H1 (cell line): ENCODE data around the gene LZTFL1. TPM values are rescaled to one million over a fixed set of nuclear protein-coding genes. Genes with fewer than 3 reads are reported as not detected.

Source experiments
- CTCF ChIA-PET: fragments of 300-600 bp; sonication (Branson Sonifier 250); formaldehyde crosslinking; loops from one replicate; lab custom pipeline; 2021; ENCODE audit not compliant: partially characterized antibody; lab: Charles Lee
- POLR2A ChIA-PET: fragments of 300-600 bp; sonication (Branson Sonifier 250); formaldehyde crosslinking; loops from one replicate; lab custom pipeline; 2021; ENCODE audit warnings: inconsistent platforms; ENCODE audit not compliant: partially characterized antibody; lab: Charles Lee
- DNase-seq, 2 experiments: peaks; one replicate each; pipeline versions ENCODE4 v3.0.0 to v3.0.0-alpha.2; 2010 to 2022; ENCODE audit warnings: low spot score in 2 of 2, low read depth in 1 of 2, mixed read lengths in 1 of 2
- FAIRE-seq: peaks from 2 replicates; lab custom pipeline; 2011; peaks lifted over from hg19 to GRCh38; lab: Jason Lieb, UNC
- H2AFZ ChIP-seq: 2 replicates; pipeline ENCODE4 v1.8.1; 2012; ENCODE audit warnings: low read length, inconsistent platforms
- H2AK5ac ChIP-seq: 2 replicates; pipeline ENCODE4 v1.6.1; 2013; ENCODE audit warnings: low read depth, low read length
- H2BK120ac ChIP-seq: replicated peaks from 2 replicates; pipeline ENCODE3; 2013; ENCODE audit warnings: low read depth, low read length, inconsistent platforms
- H2BK12ac ChIP-seq: 2 replicates; pipeline ENCODE4 v1.6.1; 2013; ENCODE audit warnings: low read depth, low read length
- H2BK15ac ChIP-seq: 2 replicates; pipeline ENCODE4 v1.6.1; 2013; ENCODE audit warnings: low read length
- H2BK20ac ChIP-seq: 2 replicates; pipeline ENCODE4 v1.6.1; 2013; ENCODE audit warnings: low read length
- H2BK5ac ChIP-seq: 2 replicates; pipeline ENCODE4 v1.6.1; 2013; ENCODE audit warnings: low read depth, low read length
- H3K14ac ChIP-seq: 2 replicates; pipeline ENCODE4 v1.6.1; 2013; ENCODE audit warnings: inconsistent platforms; ENCODE audit not compliant: insufficient read length
- H3K18ac ChIP-seq: 2 replicates; pipeline ENCODE4 v1.6.1; 2013; ENCODE audit warnings: low read length; ENCODE audit errors: extremely low read depth
- H3K23ac ChIP-seq: 2 replicates; pipeline ENCODE4 v1.6.1; 2013; ENCODE audit warnings: inconsistent platforms; ENCODE audit not compliant: insufficient read length
- H3K23me2 ChIP-seq: 2 replicates; pipeline ENCODE4 v1.6.1; 2013; ENCODE audit warnings: low read depth, low read length
- H3K27ac ChIP-seq: 2 replicates; pipeline ENCODE4 v1.6.1; 2011; ENCODE audit warnings: low read depth, low read length, inconsistent platforms
- H3K27me3 ChIP-seq, 4 experiments: replicated peaks in 1 of 4; 1 replicate in 1 of 4; 2 replicates in 3 of 4; pipeline versions ENCODE4 v1.6.1 to v1.8.1; 2011 to 2013; ENCODE audit warnings: low read length in 3 of 4, mild to moderate bottlenecking in 3 of 4, inconsistent platforms in 2 of 4, mixed read lengths in 2 of 4, moderate library complexity in 1 of 4; ENCODE audit not compliant: control insufficient read depth in 3 of 4, insufficient read depth in 3 of 4; ENCODE audit errors: extremely low read depth in 1 of 4
- H3K36me3 ChIP-seq, 4 experiments: 2 replicates each; pipeline versions ENCODE4 v1.6.1 to v1.8.1; 2011 to 2013; ENCODE audit warnings: mild to moderate bottlenecking in 4 of 4, low read length in 3 of 4, moderate library complexity in 2 of 4, control low read depth in 1 of 4, inconsistent platforms in 1 of 4; ENCODE audit not compliant: insufficient read depth in 4 of 4, control insufficient read depth in 2 of 4
- H3K4ac ChIP-seq: replicated peaks from 2 replicates; pipeline ENCODE3; 2013; ENCODE audit warnings: low read length, low read depth, mixed read lengths, inconsistent platforms; ENCODE audit not compliant: insufficient read length
- H3K4me1 ChIP-seq, 4 experiments: replicated peaks in 1 of 4; 1 replicate in 1 of 4; 2 replicates in 3 of 4; pipeline versions ENCODE4 v1.6.1 to v1.8.1; 2011 to 2013; ENCODE audit warnings: low read length in 3 of 4, inconsistent platforms in 2 of 4, mixed read lengths in 1 of 4; ENCODE audit not compliant: insufficient read depth in 4 of 4, control insufficient read depth in 3 of 4
- H3K4me2 ChIP-seq, 2 experiments: 2 replicates each; pipeline versions ENCODE4 v1.6.1 to v1.8.1; 2011 to 2013; ENCODE audit warnings: low read depth in 2 of 2, low read length in 2 of 2, control low read depth in 1 of 2, inconsistent platforms in 1 of 2, mild to moderate bottlenecking in 1 of 2; ENCODE audit not compliant: insufficient read depth in 1 of 2
- H3K4me3 ChIP-seq, 4 experiments: fragments of 200-600, 300-600 bp in 1 of 4; sonication (generic), shearing (Covaris generic), sonication (Bioruptor Twin) in 1 of 4; 2 replicates each; pipeline versions ENCODE4 v1.5.1 to v1.8.1; 2011 to 2016; ENCODE audit warnings: low read length in 4 of 4, low read depth in 3 of 4, control low read depth in 2 of 4, inconsistent platforms in 2 of 4, mild to moderate bottlenecking in 2 of 4, mixed read lengths in 1 of 4, moderate library complexity in 1 of 4; ENCODE audit not compliant: insufficient read depth in 2 of 4; ENCODE audit errors: extremely low read depth in 1 of 4
- H3K56ac ChIP-seq: replicated peaks from 2 replicates; pipeline ENCODE3; 2013; ENCODE audit warnings: low read depth, mild to moderate bottlenecking, mixed read lengths, low read length, inconsistent platforms; ENCODE audit not compliant: insufficient read length
- H3K79me1 ChIP-seq: 2 replicates; pipeline ENCODE4 v1.6.1; 2013; ENCODE audit warnings: low read depth, low read length, control low read depth
- H3K79me2 ChIP-seq, 2 experiments: 2 replicates each; pipeline versions ENCODE4 v1.6.1 to v1.8.1; 2012 to 2013; ENCODE audit warnings: low read length in 2 of 2, mild to moderate bottlenecking in 2 of 2, inconsistent platforms in 1 of 2; ENCODE audit not compliant: insufficient read depth in 2 of 2, control insufficient read depth in 1 of 2
- H3K9ac ChIP-seq, 4 experiments: replicated peaks in 1 of 4; 1 replicate in 1 of 4; 2 replicates in 3 of 4; pipeline versions ENCODE4 v1.6.1 to v1.8.1; 2011 to 2013; ENCODE audit warnings: low read depth in 3 of 4, low read length in 3 of 4, control low read depth in 2 of 4, mild to moderate bottlenecking in 2 of 4, moderate library complexity in 2 of 4, inconsistent platforms in 1 of 4; ENCODE audit errors: extremely low read depth in 1 of 4
- H3K9me3 ChIP-seq, 2 experiments: 2 replicates each; pipeline versions ENCODE4 v1.6.1 to v1.8.1; 2012 to 2013; ENCODE audit warnings: mild to moderate bottlenecking in 2 of 2, moderate library complexity in 2 of 2, control low read depth in 1 of 2, inconsistent platforms in 1 of 2, low read depth in 1 of 2, low read length in 1 of 2, mixed read lengths in 1 of 2; ENCODE audit not compliant: insufficient read depth in 2 of 2
- H4K20me1 ChIP-seq, 2 experiments: replicated peaks in 1 of 2; 2 replicates each; pipeline versions ENCODE3 to v1.8.1; 2011 to 2013; ENCODE audit warnings: inconsistent platforms in 2 of 2, low read length in 2 of 2, mild to moderate bottlenecking in 1 of 2; ENCODE audit not compliant: insufficient read depth in 2 of 2, control insufficient read depth in 1 of 2
- H4K5ac ChIP-seq: 2 replicates; pipeline ENCODE4 v1.6.1; 2013; ENCODE audit warnings: low read length, low read depth, mixed read lengths, inconsistent platforms; ENCODE audit not compliant: insufficient read length
- H4K8ac ChIP-seq: 2 replicates; pipeline ENCODE4 v1.8.0; 2013; ENCODE audit warnings: mild to moderate bottlenecking, moderate library complexity, low read length, inconsistent platforms; ENCODE audit not compliant: insufficient read depth; ENCODE audit errors: extremely low read depth
- H4K91ac ChIP-seq: replicated peaks from 2 replicates; pipeline ENCODE3; 2013; ENCODE audit warnings: low read length, mixed read lengths, inconsistent platforms; ENCODE audit not compliant: insufficient read length
- CEBPB ChIP-seq: IDR thresholded peaks from 2 replicates; pipeline ENCODE4 v1.6.1; 2012; ENCODE audit warnings: low read depth, low read length
- CTBP2 ChIP-seq: IDR thresholded peaks from 2 replicates; pipeline ENCODE4 v1.7.0; 2011; ENCODE audit warnings: borderline replicate concordance, mild to moderate bottlenecking, moderate library complexity, mixed read lengths, low read length; ENCODE audit not compliant: insufficient read depth, insufficient read length
- GTF2F1 ChIP-seq: IDR thresholded peaks from 2 replicates; pipeline ENCODE4 v1.6.1; 2012; ENCODE audit warnings: low read depth, low read length, improper control_type of control experiment, borderline replicate concordance
- HDAC2 ChIP-seq, 2 experiments: fragments of 300-600 bp in 1 of 2; sonication (generic) in 1 of 2; IDR thresholded peaks; 2 replicates each; pipeline ENCODE4 v1.6.1; 2011 to 2012; ENCODE audit warnings: low read depth in 2 of 2, low read length in 2 of 2, mild to moderate bottlenecking in 2 of 2, moderate library complexity in 2 of 2, borderline replicate concordance in 1 of 2, inconsistent platforms in 1 of 2
- KDM5A ChIP-seq: fragments of 200-600 bp; IDR thresholded peaks from 2 replicates; pipeline ENCODE4 v1.7.1; 2012; ENCODE audit warnings: mild to moderate bottlenecking, low read length, inconsistent platforms, mixed read lengths
- PHF8 ChIP-seq: fragments of 200-600 bp; sonication (generic); conservative IDR thresholded peaks from 2 replicates; pipeline ENCODE4 v1.7.1; 2012; ENCODE audit warnings: low read depth, mild to moderate bottlenecking, inconsistent platforms, low read length, moderate library complexity
- POU5F1 ChIP-seq: IDR thresholded peaks from 2 replicates; pipeline ENCODE4 v1.6.1; 2011; ENCODE audit warnings: low read depth, mild to moderate bottlenecking, low read length, moderate library complexity
- RFX5 ChIP-seq: IDR thresholded peaks from 2 replicates; pipeline ENCODE4 v1.6.1; 2011; ENCODE audit warnings: low read depth, low read length, improper control_type of control experiment, borderline replicate concordance
- SIN3A ChIP-seq, 2 experiments: IDR thresholded peaks in 1 of 2; conservative IDR thresholded peaks in 1 of 2; 2 replicates each; pipeline ENCODE4 v1.6.1; 2011 to 2012; ENCODE audit warnings: low read length in 2 of 2, improper control_type of control experiment in 1 of 2, low read depth in 1 of 2, mild to moderate bottlenecking in 1 of 2
- SIRT6 ChIP-seq: IDR thresholded peaks from one replicate; pipeline ENCODE4 v1.7.1; 2012; ENCODE audit warnings: low read length, inconsistent platforms
- TAF7 ChIP-seq: optimal IDR thresholded peaks from 2 replicates; pipeline ENCODE3; 2011; ENCODE audit warnings: low read depth, mild to moderate bottlenecking, inconsistent platforms, low read length, moderate library complexity, borderline replicate concordance
- WGBS, 2 experiments: shearing (Covaris generic) in 1 of 2; methylation state at CpG; one replicate each; pipeline versions ENCODE4 v1.1.6 to v1.1.7; 2013 to 2015; ENCODE audit warnings: low lambda C conversion rate in 2 of 2, mixed read lengths in 2 of 2, inconsistent platforms in 1 of 2, low coverage in 1 of 2, missing lambda C conversion rate in 1 of 2; ENCODE audit not compliant: insufficient replicate concordance in 2 of 2, insufficient coverage in 1 of 2, insufficient read length in 1 of 2; ENCODE audit errors: extremely low coverage in 1 of 2, missing lambda C conversion rate in 1 of 2; 5-methylcytosine and 5-hydroxymethylcytosine counted together
- polyA plus RNA-seq, 7 experiments: library from polyadenylated mRNA; depleted of rRNA in 3 of 7; stranded (reverse) in 5 of 7; unstranded in 2 of 7; fragments of >200 nt in 5 of 7; fragments of 200-250 nt in 2 of 7; gene quantifications; 1 replicate in 5 of 7; 2 replicates in 1 of 7; 4 replicates in 1 of 7; pipeline versions ENCODE4 v1.2.1 to v1.2.3, GENCODE V29; 2011 to 2013; ENCODE audit warnings: missing spikeins in 2 of 7, mixed read lengths in 2 of 7
- total RNA-seq: library from RNA; stranded (reverse); fragmentation: NEBNext Ultra II Directional; extraction: Animal tissue kit (Norgen Biotek cat#: 25700); gene quantifications from 2 replicates; pipeline ENCODE4 v1.2.1, GENCODE V29; 2021

LZTFL1 gene
- total and polyA plus RNA-seq, 2 of the 8 experiments (the other 6 are each of a cell fraction or from before 2014, with no cell fraction given) = 8.7 to 11.5 TPM

- H3K79me1 ChIP-seq = no peaks in the 10 kb centered on the region; the same call in 1 of the 2 replicates
- no peak for FAIRE-seq
- DNase-seq = no peak
- no peak for TF ChIP-seq TAF7
- no peak for TF ChIP-seq PHF8
- no peak for TF ChIP-seq SIRT6
- TF ChIP-seq SIN3A (conservative IDR thresholded peaks at IDR 0.05 in 1 of 2, IDR thresholded peaks at IDR 0.05 in 1 of 2; ENCODE audit: low read depth in 1 of 2, low read length in 2 of 2) = no peak
- no peak for TF ChIP-seq CTBP2
- TF ChIP-seq HDAC2 (IDR thresholded peaks at IDR 0.05; ENCODE audit: borderline replicate concordance in 1 of 2, low read depth in 2 of 2, low read length in 2 of 2) = no peak
- TF ChIP-seq POU5F1 = no peak
- no peak for TF ChIP-seq RFX5
- no peak for TF ChIP-seq CEBPB
- TF ChIP-seq GTF2F1 = no peak
- no peak for TF ChIP-seq KDM5A
Measured at GRCh38 chr3:45881078-45882022, 39.4 kb upstream of the LZTFL1 start.

More at GRCh38 chr3:45881078-45882022, 39.4 kb upstream of the LZTFL1 start:
- 78% methylated on average over 8 of the region's 8 CpGs; no CpG with 5 or more reads in 1 of the 2 experiments for WGBS, 2 experiments
- H3K27ac ChIP-seq = no peak overlapping the region
- H3K9me3 ChIP-seq = no peaks in the 10 kb centered on the region
- H3K14ac ChIP-seq = no peak overlapping the region
- no peak overlapping the region for H4K5ac ChIP-seq
- H2BK15ac ChIP-seq = no peak overlapping the region
- H4K8ac ChIP-seq = no peak overlapping the region
- no peak overlapping the region for H2BK120ac ChIP-seq
- H3K4me1 ChIP-seq = no peaks in the 10 kb centered on the region
- H3K23ac ChIP-seq = no peak overlapping the region
- H3K56ac ChIP-seq = no peak overlapping the region
- ChIA-PET POLR2A (interaction anchor here (0.5 to 0.7 kb wide), 2 partner anchors 15 to 248 kb away, joined by 3 read pairs; no protein-coding TSS in a partner anchor), CTCF (interaction anchor here (0.8 to 1.4 kb wide), 3 partner anchors 26 to 58 kb away, joined by 3 to 5 read pairs (median 3); no protein-coding TSS in a partner anchor)
- peaks cover 0 to 3% (median 0%) of the 10 kb centered on the region in 4 experiments; a peak in 2 of 7 replicates for H3K27me3 ChIP-seq
- no peak overlapping the region for H2AFZ ChIP-seq
- no peak overlapping the region for H3K4ac ChIP-seq
- no peaks in the 10 kb centered on the region; a peak in 1 of 8 replicates for H3K36me3 ChIP-seq
- no peaks in the 10 kb centered on the region for H3K79me2 ChIP-seq
- no peaks in the 10 kb centered on the region for H3K23me2 ChIP-seq
- H2BK12ac ChIP-seq = no peak overlapping the region
- no peaks in the 10 kb centered on the region for H4K20me1 ChIP-seq
- no peak overlapping the region for H2BK5ac ChIP-seq
- no peak overlapping the region for H3K4me3 ChIP-seq
- no peak overlapping the region for H2BK20ac ChIP-seq
- H2AK5ac ChIP-seq = no peak overlapping the region
- H3K9ac ChIP-seq = no peak overlapping the region
- H3K18ac ChIP-seq = no peak overlapping the region
- no peak overlapping the region for H4K91ac ChIP-seq
- H3K4me2 ChIP-seq = no peak overlapping the region
